GM20431 (cell line): ENCODE data around the gene SPHK2.
"Not testable (repeated sequence)": the region's sequence is repeated elsewhere in the genome, so short reads cannot be mapped to it uniquely, and the experiment has no call there.

ENCODE experiments used
- in situ Hi-C: fragments of 300-500 bp; cut with MseI, MboI; formaldehyde crosslinking; loops from one replicate; pipeline ENCODE4 v1.15.0; 2020; ENCODE audit warnings: low sequenced_read_pairs; ENCODE audit not compliant: unreplicated experiment

SPHK2 gene

GRCh38 chr19:48651683-48652048, 32.4 kb downstream of the SPHK2 start:
- in situ Hi-C loops: no loop called here

- in situ Hi-C loops: no loop called here
Measured at GRCh38 chr19:48654299-48655059, 35.2 kb downstream of the SPHK2 start.

GRCh38 chr19:48656840-48657474, 37.7 kb downstream of the SPHK2 start:
- in situ Hi-C loops: no loop called here

GRCh38 chr19:48657828-48658227, 38.5 kb downstream of the SPHK2 start:
- in situ Hi-C loops: not testable (repeated sequence)

- in situ Hi-C loops: no loop called here
Measured at GRCh38 chr19:48658483-48658882, 39.2 kb downstream of the SPHK2 start.

GRCh38 chr19:48659768-48660167, 40.5 kb downstream of the SPHK2 start:
- in situ Hi-C loops: no loop called here

DNA sequence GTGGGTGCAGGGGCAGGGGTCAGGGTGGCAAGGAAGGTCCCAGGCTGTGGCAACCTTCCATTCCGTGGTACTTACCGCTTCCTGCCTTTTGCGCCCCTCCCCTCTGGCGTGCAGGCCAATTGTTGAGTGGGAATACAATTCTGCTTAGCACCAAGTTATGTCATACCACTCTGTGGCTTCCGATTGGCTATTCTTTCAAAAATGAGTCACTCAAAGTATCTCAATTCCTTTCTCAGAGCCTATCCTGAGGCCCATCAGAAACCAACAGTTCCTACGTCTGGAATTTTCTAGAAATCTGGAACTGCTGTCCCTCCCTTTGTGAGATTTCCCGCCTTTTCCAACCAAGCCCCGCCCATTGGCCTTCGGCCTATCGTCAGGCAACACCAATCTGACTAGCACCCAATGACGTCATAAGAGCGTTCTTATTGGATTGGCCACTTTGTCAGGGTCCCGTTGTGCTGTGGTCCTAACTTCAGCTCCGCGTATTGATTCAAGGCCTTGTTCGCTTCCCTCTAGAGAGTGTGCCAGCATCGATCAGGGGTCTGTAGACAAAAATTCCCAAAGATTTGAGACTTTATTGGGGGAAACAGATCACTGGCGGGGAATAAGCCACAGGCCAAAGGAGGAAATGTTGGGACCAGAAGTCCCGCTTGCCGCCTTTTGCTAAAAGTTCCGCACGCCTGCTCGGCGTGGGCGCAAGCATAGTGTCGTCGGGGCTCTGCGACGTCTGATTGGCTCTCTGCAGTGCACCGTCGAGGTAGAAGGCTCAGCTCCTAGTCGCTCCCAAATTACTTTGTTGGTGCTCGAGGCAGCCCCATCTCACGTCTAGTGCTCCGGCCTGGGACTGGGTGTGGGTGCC, 41.8 kb downstream of the SPHK2 start:
- in situ Hi-C loops: no loop called here

DNA sequence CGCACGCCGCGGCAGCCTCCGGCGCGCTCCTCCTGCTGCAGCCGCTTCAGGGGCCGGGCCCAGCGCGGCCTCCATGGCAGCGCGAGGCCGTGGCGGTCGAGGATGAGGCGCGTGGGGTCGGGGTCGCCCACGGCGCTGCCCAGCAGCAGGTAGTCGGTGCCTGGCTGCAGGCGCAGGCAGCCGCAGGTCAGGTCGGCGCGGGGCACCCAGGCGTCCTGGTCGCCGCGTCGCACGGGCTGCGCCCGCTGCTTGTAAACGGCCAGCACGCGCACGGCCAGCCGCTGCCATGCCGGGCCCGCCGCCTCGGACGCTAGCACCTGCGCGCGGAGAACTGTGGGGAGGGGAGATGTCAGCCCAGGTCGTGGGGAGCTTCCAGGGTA, 42.4 kb downstream of the SPHK2 start:
- in situ Hi-C loops: no loop called here

- in situ Hi-C loops: no loop called here
Measured at GRCh38 chr19:48663667-48664066, 44.4 kb downstream of the SPHK2 start.

- in situ Hi-C loops: no loop called here
Measured at GRCh38 chr19:48664476-48664875, 45.2 kb downstream of the SPHK2 start.

GRCh38 chr19:48665786-48666185, 46.5 kb downstream of the SPHK2 start:
- in situ Hi-C loops: no loop called here

GRCh38 chr19:48668332-48668731, 49.0 kb downstream of the SPHK2 start:
- in situ Hi-C loops: no loop called here

GRCh38 chr19:48668761-48669160, 49.5 kb downstream of the SPHK2 start:
- in situ Hi-C loops: no loop called here

- in situ Hi-C loops: no loop called here
Measured at GRCh38 chr19:48669903-48670668, 50.8 kb downstream of the SPHK2 start.

DNA sequence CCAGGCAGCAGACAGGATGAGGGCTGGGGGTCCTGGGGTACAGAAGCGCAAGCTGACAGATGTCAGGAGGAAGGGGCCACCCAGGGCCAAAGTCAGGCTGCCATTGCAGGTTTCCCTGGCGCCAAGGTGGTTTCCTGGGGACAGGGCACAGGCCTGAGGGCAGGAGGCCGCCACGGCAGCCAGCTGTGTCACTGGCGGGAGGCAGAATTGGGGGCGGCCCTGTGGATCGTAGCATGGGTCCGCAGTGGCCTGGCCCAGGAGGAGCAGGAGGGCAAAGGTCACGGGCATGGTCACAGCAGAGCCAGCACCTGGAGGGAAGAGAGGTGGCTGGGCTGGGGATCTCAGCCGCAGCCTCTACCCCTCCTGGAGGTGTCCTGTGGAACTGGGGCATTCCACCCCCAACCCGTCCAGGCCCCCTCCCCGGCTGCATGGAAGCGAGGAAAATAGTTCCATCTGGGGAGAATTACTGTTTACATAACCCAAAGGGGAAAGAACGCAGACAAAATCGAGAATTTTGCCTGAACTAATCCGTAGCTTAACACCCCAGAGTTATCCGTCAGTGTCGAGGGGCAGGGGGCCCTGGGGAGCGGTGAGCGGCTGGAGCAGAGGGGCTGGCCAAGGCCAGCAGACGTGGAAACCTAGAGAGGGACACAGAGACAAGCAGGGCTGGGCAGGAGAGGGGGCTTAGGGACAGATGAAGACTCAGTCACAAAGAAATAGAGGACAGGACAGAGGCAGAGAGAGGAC, 51.6 kb downstream of the SPHK2 start:
- in situ Hi-C loops: no loop called here

- in situ Hi-C loops: no loop called here
Measured at GRCh38 chr19:48671446-48671995, 52.2 kb downstream of the SPHK2 start.

DNA sequence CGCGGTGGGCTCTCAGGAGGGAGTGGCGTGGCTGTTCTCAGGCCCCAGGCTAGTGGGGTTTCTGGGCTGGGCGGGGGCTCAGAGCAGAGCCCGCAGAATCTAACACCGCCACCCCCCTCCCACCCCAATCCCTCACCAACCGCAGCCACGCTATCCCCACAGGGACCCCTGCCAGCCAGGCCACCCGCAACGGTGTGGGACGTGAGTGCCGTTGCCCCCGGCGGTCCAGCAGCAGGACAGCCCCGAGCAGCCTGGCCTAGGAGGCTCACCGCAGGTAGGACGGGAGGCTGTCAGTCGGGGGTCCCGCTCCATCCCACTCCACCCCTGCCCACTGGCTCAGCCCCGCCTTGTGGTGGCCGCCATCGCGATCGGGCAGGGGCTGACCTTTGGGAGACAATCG, 53.7 kb downstream of the SPHK2 start, which contains the start of gene NTN5:
Gene NTN5 (minus strand): TSS at position 24 of the 400 bp plus-strand sequence. CDS start 2,031 bp downstream, outside the sequence.
- in situ Hi-C loops: no loop called here

DNA sequence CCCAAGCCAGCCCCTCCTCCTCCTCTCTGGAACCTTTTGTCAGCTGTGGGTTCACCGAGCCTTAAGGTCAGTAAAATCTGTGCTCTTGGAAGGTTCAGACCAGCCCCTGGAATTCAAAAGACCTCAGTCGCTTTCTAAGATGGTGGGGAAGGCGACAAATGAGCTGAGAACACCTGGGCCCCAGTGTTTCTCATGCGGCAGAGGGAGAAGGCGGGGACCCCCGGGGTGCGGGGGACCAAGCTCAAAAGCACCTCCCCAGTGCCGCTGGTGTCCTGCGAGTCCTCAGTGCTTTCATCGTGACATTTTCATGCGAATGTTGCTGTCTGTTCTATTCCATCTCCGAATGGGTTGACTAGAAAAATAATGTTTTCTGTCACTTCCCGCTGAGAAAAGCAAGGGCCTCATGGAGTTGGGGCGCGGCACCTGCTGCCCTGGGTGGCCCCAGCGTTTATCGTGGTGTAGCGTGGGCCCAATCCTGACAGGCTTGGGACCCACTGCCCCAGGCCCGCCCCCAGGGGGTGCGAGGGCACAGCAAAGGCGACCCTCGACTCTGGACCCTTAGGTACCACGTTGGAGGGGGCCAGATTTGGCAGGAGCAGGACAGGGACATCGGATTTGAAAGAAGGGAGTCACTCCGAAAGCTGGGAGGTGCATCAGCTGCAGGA, 54.3 kb downstream of the SPHK2 start:
- in situ Hi-C loops: no loop called here
